22Rv1 (cell line): ENCODE measurements around the gene HTT.
A peak's percentile ranks its signal among the peaks of the same experiment; 100 is the strongest.

Source experiments
- H3K27ac ChIP-seq: fragments of 450-650 bp; 2 replicates; pipeline ENCODE4 v1.5.1; 2017
- ZFX ChIP-seq: fragments of 450-650 bp; IDR thresholded peaks from 2 replicates; pipeline ENCODE4 v1.6.1; 2017; ENCODE audit warnings: antibody characterized with exemption, borderline replicate concordance
- TF ChIP-seq, protein P1 (sequence below): fragments of 450-650 bp; IDR thresholded peaks from 2 replicates; pipeline ENCODE4 v1.5.1; 2017; ENCODE audit warnings: mild to moderate bottlenecking

The HTT gene

GRCh38 chr4:3287271-3287971, 212.9 kb downstream of the HTT start:
- no peak for TF ChIP-seq ZFX
- TF ChIP-seq, protein P1, sequence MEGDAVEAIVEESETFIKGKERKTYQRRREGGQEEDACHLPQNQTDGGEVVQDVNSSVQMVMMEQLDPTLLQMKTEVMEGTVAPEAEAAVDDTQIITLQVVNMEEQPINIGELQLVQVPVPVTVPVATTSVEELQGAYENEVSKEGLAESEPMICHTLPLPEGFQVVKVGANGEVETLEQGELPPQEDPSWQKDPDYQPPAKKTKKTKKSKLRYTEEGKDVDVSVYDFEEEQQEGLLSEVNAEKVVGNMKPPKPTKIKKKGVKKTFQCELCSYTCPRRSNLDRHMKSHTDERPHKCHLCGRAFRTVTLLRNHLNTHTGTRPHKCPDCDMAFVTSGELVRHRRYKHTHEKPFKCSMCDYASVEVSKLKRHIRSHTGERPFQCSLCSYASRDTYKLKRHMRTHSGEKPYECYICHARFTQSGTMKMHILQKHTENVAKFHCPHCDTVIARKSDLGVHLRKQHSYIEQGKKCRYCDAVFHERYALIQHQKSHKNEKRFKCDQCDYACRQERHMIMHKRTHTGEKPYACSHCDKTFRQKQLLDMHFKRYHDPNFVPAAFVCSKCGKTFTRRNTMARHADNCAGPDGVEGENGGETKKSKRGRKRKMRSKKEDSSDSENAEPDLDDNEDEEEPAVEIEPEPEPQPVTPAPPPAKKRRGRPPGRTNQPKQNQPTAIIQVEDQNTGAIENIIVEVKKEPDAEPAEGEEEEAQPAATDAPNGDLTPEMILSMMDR: no peak
- no peak overlapping the region for H3K27ac ChIP-seq

DNA sequence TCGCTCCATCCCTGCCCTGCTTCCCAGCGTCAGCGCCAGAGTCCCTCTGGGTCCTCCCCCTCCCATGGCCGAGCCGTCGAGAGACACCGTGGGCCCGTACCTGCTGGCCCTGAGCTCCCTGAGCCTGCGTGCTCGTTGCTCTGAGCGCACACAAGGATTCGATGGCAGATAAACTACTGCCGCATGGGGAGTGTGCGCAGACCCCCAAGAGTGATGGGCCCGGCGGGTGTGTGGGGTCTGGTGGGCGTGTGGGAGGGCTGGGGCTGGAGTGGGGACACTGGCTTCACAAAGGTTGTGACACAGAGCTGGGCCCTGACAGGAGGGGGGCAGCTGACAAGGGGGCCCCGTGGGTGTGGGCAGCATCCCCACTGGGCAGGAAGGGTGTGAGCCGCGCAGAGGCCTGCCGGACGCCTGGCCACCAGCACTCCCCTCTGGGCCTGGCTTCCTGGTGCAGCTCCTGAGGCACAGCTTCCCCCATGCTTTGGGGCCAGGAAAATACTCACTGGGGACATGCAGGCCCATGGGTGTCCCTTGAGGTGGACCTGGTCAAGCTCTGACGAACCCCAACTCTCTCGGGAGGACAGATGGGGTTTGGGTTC, 213.6 kb downstream of the HTT start:
- H3K27ac ChIP-seq: no peak overlapping the region
- no peak for TF ChIP-seq ZFX
- TF ChIP-seq, protein P1: no peak

DNA sequence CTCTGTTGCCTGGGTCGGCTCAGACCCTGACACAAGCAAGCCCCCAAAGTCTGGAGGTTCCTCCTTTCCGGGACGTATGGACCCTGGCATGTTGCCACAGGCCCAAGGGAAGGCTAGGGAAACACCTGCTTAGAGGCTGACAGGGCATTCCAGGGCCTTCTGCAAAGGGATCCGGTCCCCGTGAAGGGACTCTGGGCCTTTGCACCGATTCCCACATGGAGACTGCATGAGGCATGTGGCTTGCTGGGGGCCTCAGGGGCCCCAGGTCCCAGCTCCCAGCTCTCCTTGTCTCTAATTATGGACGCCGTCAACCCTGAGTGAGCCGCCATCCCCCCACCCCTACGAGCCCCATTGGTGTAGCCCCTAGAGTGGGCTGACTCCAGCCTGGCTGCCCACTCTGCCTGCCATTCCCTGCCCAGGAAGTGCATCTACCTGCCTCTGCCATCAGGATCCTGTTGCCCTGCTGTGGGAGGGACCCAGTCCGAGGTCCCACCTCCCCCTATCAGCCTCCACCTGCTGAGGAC, 214.2 kb downstream of the HTT start:
- TF ChIP-seq, protein P1: no peak
- TF ChIP-seq ZFX: no peak
- no peak overlapping the region for H3K27ac ChIP-seq

DNA sequence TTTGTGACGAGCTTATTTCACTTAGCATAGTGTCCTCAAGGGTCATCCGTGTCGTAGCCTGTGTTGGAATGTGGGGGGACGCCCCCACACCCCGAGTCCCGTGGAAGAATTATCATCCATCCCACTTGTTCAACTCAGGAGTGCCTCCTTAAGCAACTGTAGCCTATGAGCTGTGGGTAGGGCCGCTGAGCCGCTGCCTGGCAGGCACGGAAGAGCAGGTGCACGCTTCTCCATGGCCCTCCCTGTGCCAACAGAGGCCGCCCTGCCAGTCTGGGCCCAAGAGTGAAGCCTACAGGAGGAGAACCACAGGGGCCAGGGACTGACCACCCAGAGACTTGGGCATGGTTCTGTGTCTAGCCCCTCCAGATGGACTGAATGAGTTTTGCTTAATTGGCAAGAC, 216.0 kb downstream of the HTT start:
- H3K27ac ChIP-seq: no peak overlapping the region
- TF ChIP-seq, protein P1: no peak
- no peak for TF ChIP-seq ZFX

DNA sequence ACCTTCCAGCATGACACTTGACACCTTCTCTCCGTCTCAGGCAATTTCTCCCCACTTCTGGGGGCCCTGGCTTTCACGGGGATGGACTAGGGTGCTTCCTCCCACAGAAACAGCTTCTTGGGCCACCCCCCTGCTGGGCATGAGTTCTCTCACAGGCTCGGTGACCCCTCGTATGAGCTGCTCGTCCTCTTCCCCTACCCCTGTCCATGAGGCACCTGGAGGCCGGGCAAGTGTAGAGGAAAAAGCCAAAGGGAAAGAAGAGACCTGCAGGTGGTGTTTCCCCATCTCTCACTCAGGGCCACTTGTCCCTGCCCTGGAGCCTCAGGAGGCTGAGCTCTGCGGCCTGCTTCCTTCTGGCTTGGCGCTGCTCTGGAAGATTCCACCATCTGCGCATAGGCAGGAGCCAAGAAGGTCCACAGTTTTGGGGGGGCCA, 216.4 kb downstream of the HTT start:
- peak overlapping the region; percentile 93 for H3K27ac ChIP-seq
- TF ChIP-seq ZFX: no peak
- TF ChIP-seq, protein P1: no peak

- H3K27ac ChIP-seq: peak overlapping the region; percentile 93
- no peak for TF ChIP-seq ZFX
- TF ChIP-seq, protein P1: no peak; the same call in 1 of the 2 replicates
Measured at GRCh38 chr4:3291411-3291968, 217.0 kb downstream of the HTT start.
